GM10248 (cell line): Measurements from ENCODE around the gene PRDM11.

ENCODE experiments used
- CTCF ChIA-PET: fragments of 300-600 bp; sonication (Branson Sonifier 250); formaldehyde crosslinking; extraction: SDS; loops from one replicate; lab custom pipeline; 2021; ENCODE audit warnings: antibody characterized with exemption; lab: Yijun Ruan, JAX
- POLR2A ChIA-PET: fragments of 350-650 bp; sonication (Branson Sonifier 250); formaldehyde crosslinking; extraction: SDS; loops from one replicate; lab custom pipeline; 2020; ENCODE audit warnings: antibody characterized with exemption; lab: Yijun Ruan, JAX
- DNase-seq: peaks from one replicate; pipeline ENCODE4 v3.0.0; 2012; ENCODE audit errors: extremely low spot score
- TF ChIP-seq, protein P1 (sequence below): IDR thresholded peaks from 2 replicates; pipeline ENCODE4 v1.5.1; 2012; ENCODE audit warnings: mild to moderate bottlenecking, low read depth; ENCODE audit errors: extremely low read depth, missing control alignments, control extremely low read depth

The PRDM11 gene

DNA sequence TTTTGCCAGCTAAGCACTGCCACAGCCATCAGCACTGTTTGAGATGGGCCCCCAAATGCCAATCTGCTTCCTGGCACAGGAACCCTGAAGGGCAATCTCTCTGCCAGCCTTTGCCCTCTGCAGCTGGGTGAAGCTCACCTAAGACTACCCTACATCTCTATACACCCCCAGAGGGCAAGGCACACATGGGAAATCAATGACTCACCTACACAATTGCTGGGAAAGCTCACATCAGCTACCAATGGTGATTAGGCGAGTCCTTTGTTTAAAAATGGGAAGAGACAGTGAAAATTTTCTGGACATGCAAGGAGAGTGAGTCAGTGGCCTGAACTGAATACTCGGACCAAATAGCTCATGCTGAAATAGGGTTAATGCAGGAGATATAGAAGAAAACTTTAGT, 12.6 kb upstream of the PRDM11 start:
- ChIA-PET POLR2A (no interaction called here), CTCF (interaction anchor here (1.6 to 3.4 kb wide), 3 partner anchors 9 to 198 kb away, joined by 3 to 13 read pairs (median 10); no protein-coding TSS in a partner anchor)
- TF ChIP-seq, protein P1, sequence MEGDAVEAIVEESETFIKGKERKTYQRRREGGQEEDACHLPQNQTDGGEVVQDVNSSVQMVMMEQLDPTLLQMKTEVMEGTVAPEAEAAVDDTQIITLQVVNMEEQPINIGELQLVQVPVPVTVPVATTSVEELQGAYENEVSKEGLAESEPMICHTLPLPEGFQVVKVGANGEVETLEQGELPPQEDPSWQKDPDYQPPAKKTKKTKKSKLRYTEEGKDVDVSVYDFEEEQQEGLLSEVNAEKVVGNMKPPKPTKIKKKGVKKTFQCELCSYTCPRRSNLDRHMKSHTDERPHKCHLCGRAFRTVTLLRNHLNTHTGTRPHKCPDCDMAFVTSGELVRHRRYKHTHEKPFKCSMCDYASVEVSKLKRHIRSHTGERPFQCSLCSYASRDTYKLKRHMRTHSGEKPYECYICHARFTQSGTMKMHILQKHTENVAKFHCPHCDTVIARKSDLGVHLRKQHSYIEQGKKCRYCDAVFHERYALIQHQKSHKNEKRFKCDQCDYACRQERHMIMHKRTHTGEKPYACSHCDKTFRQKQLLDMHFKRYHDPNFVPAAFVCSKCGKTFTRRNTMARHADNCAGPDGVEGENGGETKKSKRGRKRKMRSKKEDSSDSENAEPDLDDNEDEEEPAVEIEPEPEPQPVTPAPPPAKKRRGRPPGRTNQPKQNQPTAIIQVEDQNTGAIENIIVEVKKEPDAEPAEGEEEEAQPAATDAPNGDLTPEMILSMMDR = no peak
- DNase-seq = no peak

DNA sequence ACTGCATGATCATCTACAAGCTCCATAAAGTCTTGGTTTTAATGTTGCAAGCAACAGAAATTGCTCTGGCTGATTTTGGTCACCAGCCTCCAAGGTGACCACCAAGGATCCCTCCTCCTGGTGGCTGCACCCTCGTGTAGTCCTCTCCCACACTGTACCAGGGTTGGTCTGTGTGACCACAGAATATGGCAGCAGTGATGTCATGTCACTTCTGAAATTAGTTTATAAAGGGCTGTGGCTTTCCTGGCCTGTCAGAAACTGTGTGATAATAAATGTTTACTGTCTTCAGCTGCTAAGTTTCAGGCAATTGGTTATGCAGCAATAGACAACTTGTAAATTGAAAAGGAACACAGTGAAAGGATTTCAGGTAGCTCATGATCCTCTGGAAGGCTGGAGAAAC, 5.3 kb upstream of the PRDM11 start:
- CTCF ChIA-PET = interaction anchor here (1.0 to 1.6 kb wide), 5 partner anchors 8 to 214 kb away, joined by 3 to 4 read pairs (median 3); no protein-coding TSS in a partner anchor
- POLR2A ChIA-PET = no interaction called here
- no peak for DNase-seq
- TF ChIP-seq, protein P1 = no peak

- CTCF ChIA-PET = interaction anchor here (1.1 to 1.6 kb wide), 3 partner anchors 37 to 215 kb away, joined by 3 to 4 read pairs (median 3); no protein-coding TSS in a partner anchor
- TF ChIP-seq, protein P1 = no peak
- no peak for DNase-seq
- POLR2A ChIA-PET = no interaction called here
These were observed 4.8 kb upstream of the PRDM11 start for GRCh38 chr11:45141631-45142030.

GRCh38 chr11:45142241-45143055, 4.0 kb upstream of the PRDM11 start:
- ChIA-PET POLR2A (no interaction called here), CTCF (interaction anchor here (1.1 to 1.7 kb wide), 2 partner anchors 9 to 41 kb away, joined by 3 to 10 read pairs; no protein-coding TSS in a partner anchor)
- TF ChIP-seq, protein P1 = no peak
- no peak for DNase-seq

GRCh38 chr11:45143494-45143893, 2.9 kb upstream of the PRDM11 start:
- TF ChIP-seq, protein P1 = no peak
- CTCF ChIA-PET = interaction anchor here (1.7 kb wide), 1 partner anchor 10 kb away, joined by 10 read pairs; no protein-coding TSS in a partner anchor
- POLR2A ChIA-PET = no interaction called here
- no peak for DNase-seq

- CTCF ChIA-PET = no interaction called here
These were observed 2.0 kb upstream of the PRDM11 start for GRCh38 chr11:45144126-45145082.

More at GRCh38 chr11:45144126-45145082, 2.0 kb upstream of the PRDM11 start:
- POLR2A ChIA-PET = no interaction called here
- TF ChIP-seq, protein P1 = no peak
- no peak for DNase-seq
